Stomach (tissue), 9 donors: ENCODE results near the gene DNM1. TPM values are rescaled to one million over a fixed set of nuclear protein-coding genes. Genes with fewer than 3 reads are reported as not detected.
A peak's percentile ranks its signal among the peaks of the same experiment; 100 is the strongest.
"Not testable (repeated sequence)": the region's sequence is repeated elsewhere in the genome, so short reads cannot be mapped to it uniquely, and the experiment has no call there.

Experiments
- DNase-seq, 2 donors: peaks; one replicate each; pipeline versions ENCODE4 v3.0.0 to v3.0.0-alpha.2; 2013 to 2019
- H3K27ac ChIP-seq, 5 donors: fragments of 200-600 bp in 4 of 5; sonication (generic) in 4 of 5; one replicate each; pipeline ENCODE4 v1.5.1; 2013 to 2019; ENCODE audit warnings: mild to moderate bottlenecking in 1 of 5, moderate library complexity in 1 of 5
- H3K27me3 ChIP-seq, 3 donors: fragments of 200-600 bp; sonication (generic); one replicate each; pipeline ENCODE4 v1.5.1; 2017 to 2019; ENCODE audit warnings: mixed run types in 1 of 3
- H3K36me3 ChIP-seq, 4 donors: fragments of 200-600 bp; sonication (generic); 1 replicate in 3 of 4; 2 replicates in 1 of 4; pipeline ENCODE4 v1.5.1; 2016 to 2019
- H3K4me1 ChIP-seq, 4 donors: fragments of 200-600 bp; sonication (generic); one replicate each; pipeline ENCODE4 v1.5.1; 2016 to 2019
- H3K4me3 ChIP-seq, 4 donors: fragments of 200-600 bp; sonication (generic) in 3 of 4; one replicate each; pipeline ENCODE4 v1.5.1; 2016 to 2019; ENCODE audit warnings: mild to moderate bottlenecking in 1 of 4
- H3K9me3 ChIP-seq, 4 donors: fragments of 200-600 bp; sonication (generic); one replicate each; pipeline ENCODE4 v1.5.1; 2016 to 2019
- EP300 ChIP-seq: sonication (generic); formaldehyde crosslinking; IDR thresholded peaks from one replicate; pipeline ENCODE4 v1.6.1; 2017; ENCODE audit warnings: antibody characterized with exemption
- POLR2A ChIP-seq, 4 donors: fragments of 450-650 bp; IDR thresholded peaks; one replicate each; pipeline ENCODE4 v1.6.1; 2016; ENCODE audit warnings: antibody characterized with exemption in 4 of 4, control low read depth in 2 of 4, mild to moderate bottlenecking in 1 of 4, moderate library complexity in 1 of 4
- POLR2AphosphoS5 ChIP-seq, 3 donors: sonication (generic); formaldehyde crosslinking; IDR thresholded peaks; one replicate each; pipeline ENCODE4 v1.6.1; 2016; ENCODE audit warnings: antibody characterized with exemption in 3 of 3
- WGBS, 5 donors: extraction: QIAGEN DNeasy Blood & Tissue Kit in 3 of 5; methylation state at CpG; one replicate each; pipeline versions ENCODE4 v1.1.5 to v1.1.7; 2013 to 2018; 5-methylcytosine and 5-hydroxymethylcytosine counted together
- intact Hi-C: fragments of 100-400 bp; cut with DNase I; formaldehyde crosslinking; loops from one replicate; pipeline ENCODE4 v1.15.1; 2023; ENCODE audit warnings: low total_unique reads
- polyA plus RNA-seq, 3 donors: library from polyadenylated mRNA; stranded (reverse); fragments of 200-250 nt; gene quantifications; one replicate each; pipeline ENCODE4 v1.2.3, GENCODE V29; 2013
- total RNA-seq, 5 donors: library from RNA; depleted of rRNA; stranded (reverse); fragments of >200 nt; gene quantifications; one replicate each; pipeline versions ENCODE4 v1.1.0 to v1.2.3, GENCODE V29; 2014 to 2016
- TF ChIP-seq, protein P1 (sequence below), 7 experiments: fragments of 450-650 bp in 4 of 7; fragments of 200-600 bp in 3 of 7; sonication (generic) in 3 of 7; IDR thresholded peaks; one replicate each; pipeline ENCODE4 v1.5.1; 2016 to 2019; ENCODE audit warnings: antibody characterized with exemption in 7 of 7, control low read depth in 2 of 7, mild to moderate bottlenecking in 1 of 7
- donor health status: healthy with polysubstance abuse.
- donor health status: Bipolar disorder and iron deficiency.
- donor health status: healthy.

Gene DNM1
- total and polyA plus RNA-seq, 8 donors = 2.3 to 60.8 (median 20.8) TPM

DNA sequence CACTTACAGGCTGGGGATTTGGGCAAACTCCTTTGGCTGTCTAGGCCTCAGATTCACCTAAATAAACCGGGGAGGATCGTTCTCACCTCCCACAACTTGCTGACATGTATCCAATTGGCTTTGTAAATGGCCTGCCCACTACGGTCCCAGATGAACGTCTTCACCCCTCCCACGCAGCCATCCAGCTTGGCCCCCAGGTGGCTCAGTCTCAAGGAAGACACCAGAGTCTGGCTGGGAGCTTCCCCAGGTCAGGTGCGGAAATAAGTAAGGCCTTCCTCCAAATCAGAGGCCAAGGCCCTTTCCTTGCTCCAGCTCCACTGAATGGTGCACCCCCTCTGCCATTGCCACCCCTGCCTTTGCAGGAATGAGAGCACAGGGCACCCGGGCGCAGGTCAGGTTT is 23.2 kb upstream of the DNM1 start:
- TF ChIP-seq POLR2AphosphoS5 (IDR thresholded peaks at IDR 0.05) = no peak
- TF ChIP-seq POLR2A (IDR thresholded peaks at IDR 0.05) = no peak
- TF ChIP-seq, protein P1, sequence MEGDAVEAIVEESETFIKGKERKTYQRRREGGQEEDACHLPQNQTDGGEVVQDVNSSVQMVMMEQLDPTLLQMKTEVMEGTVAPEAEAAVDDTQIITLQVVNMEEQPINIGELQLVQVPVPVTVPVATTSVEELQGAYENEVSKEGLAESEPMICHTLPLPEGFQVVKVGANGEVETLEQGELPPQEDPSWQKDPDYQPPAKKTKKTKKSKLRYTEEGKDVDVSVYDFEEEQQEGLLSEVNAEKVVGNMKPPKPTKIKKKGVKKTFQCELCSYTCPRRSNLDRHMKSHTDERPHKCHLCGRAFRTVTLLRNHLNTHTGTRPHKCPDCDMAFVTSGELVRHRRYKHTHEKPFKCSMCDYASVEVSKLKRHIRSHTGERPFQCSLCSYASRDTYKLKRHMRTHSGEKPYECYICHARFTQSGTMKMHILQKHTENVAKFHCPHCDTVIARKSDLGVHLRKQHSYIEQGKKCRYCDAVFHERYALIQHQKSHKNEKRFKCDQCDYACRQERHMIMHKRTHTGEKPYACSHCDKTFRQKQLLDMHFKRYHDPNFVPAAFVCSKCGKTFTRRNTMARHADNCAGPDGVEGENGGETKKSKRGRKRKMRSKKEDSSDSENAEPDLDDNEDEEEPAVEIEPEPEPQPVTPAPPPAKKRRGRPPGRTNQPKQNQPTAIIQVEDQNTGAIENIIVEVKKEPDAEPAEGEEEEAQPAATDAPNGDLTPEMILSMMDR (IDR thresholded peaks at IDR 0.05) = no peak
- TF ChIP-seq EP300 = no peak
- no peak overlapping the region for H3K27ac ChIP-seq
- H3K4me1 ChIP-seq = peaks cover 0 to 9% (median 0%) of the 10 kb centered on the region in 4 donors
- no peaks in the 10 kb centered on the region for H3K27me3 ChIP-seq
- H3K9me3 ChIP-seq = no peaks in the 10 kb centered on the region
- H3K4me3 ChIP-seq = no peak overlapping the region
- intact Hi-C loops = no loop called here
- DNase-seq = no peak
- peaks cover 59 to 89% (median 89%) of the 10 kb centered on the region in 4 donors for H3K36me3 ChIP-seq
- WGBS, 5 donors = 90 to 99% (median 95%) methylated on average over 7 to 8 of the region's 8 CpGs

- H3K4me3 ChIP-seq = no peak overlapping the region
- no peak for DNase-seq
- H3K4me1 ChIP-seq = peaks cover 0 to 9% (median 0%) of the 10 kb centered on the region in 4 donors
- peaks cover 64 to 89% (median 89%) of the 10 kb centered on the region in 4 donors for H3K36me3 ChIP-seq
- H3K27me3 ChIP-seq = no peaks in the 10 kb centered on the region
- H3K27ac ChIP-seq = no peak overlapping the region
- no peaks in the 10 kb centered on the region for H3K9me3 ChIP-seq
- intact Hi-C loops = no loop called here
- TF ChIP-seq POLR2AphosphoS5 (IDR thresholded peaks at IDR 0.05) = no peak
- TF ChIP-seq POLR2A (IDR thresholded peaks at IDR 0.05) = no peak
- TF ChIP-seq, protein P1 (IDR thresholded peaks at IDR 0.05) = no peak
- no peak for TF ChIP-seq EP300
- 96 to 100% (median 98%) methylated on average over 8 of the region's 8 CpGs for WGBS, 5 donors
Observed at GRCh38 chr9:128180447-128180846, 22.7 kb upstream of the DNM1 start.

- H3K4me3 ChIP-seq, H3K9me3 ChIP-seq, H3K4me1 ChIP-seq, H3K27ac ChIP-seq, H3K27me3 ChIP-seq, intact Hi-C loops: not testable (repeated sequence)
- peaks cover 59 to 89% (median 89%) of the 10 kb centered on the region in 4 donors for H3K36me3 ChIP-seq
- TF ChIP-seq, protein P1 (IDR thresholded peaks at IDR 0.05) = peak in 3 of 7 experiments; percentile 13 to 46 (median 38)
- WGBS, 5 donors = 50 to 60% (median 53%) methylated on average over 4 to 12 of the region's 12 CpGs
- peak; percentile 53 to 57 for DNase-seq
Observed at GRCh38 chr9:128181480-128181879, 21.7 kb upstream of the DNM1 start.

DNA sequence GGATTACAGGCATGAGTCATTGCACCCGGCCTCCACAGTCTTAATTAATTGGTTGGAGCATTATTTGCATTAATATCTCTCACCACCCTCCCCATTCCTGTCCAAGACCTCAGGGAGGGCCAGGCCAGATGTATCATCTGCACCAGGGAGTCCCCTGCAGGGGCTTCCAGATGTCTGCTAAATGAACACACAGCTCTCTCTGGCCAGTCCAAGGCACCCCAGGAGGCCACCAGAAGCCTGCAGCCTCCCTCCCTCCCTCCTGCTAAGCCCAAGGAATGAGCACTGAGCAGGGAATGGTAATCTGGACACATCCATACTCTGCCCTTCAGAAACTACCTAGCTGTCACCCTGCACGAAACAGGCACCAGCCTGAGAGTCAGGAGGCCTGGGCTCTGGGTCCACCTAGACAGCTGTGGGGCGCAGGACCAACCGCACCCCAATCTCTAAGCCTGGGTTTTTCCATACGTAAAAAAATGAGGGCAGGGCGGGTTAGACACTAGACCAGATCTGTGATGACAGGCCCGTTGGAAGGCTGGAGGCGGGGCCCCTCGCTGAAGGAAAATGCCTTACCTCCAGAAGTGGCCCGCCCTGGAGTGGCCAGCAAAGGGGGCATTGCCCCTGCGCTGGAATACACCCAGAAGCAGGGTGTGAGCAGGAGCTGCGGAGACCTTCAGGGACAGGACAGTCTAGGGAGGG is 20.1 kb upstream of the DNM1 start:
- no peak overlapping the region for H3K4me3 ChIP-seq
- intact Hi-C loops = no loop called here
- 89 to 95% (median 92%) methylated on average over 11 to 12 of the region's 12 CpGs for WGBS, 5 donors
- DNase-seq = no peak
- H3K27me3 ChIP-seq = no peaks in the 10 kb centered on the region
- H3K27ac ChIP-seq = no peak overlapping the region
- TF ChIP-seq, protein P1 (IDR thresholded peaks at IDR 0.05) = no peak
- TF ChIP-seq POLR2A (IDR thresholded peaks at IDR 0.05) (no peak), POLR2AphosphoS5 (IDR thresholded peaks at IDR 0.05) (no peak), EP300 (no peak)
- H3K4me1 ChIP-seq = no peaks in the 10 kb centered on the region
- H3K36me3 ChIP-seq = peaks cover 48 to 86% (median 84%) of the 10 kb centered on the region in 4 donors
- H3K9me3 ChIP-seq = no peaks in the 10 kb centered on the region
